Liver (tissue), 9 donors: ENCODE data around the gene ATP2A3. TPM values are rescaled to one million over a fixed set of nuclear protein-coding genes. Genes with fewer than 3 reads are reported as not detected.

Experiments
- DNase-seq: peaks from one replicate; pipeline ENCODE4 v3.0.0-alpha.2; 2017; ENCODE audit warnings: low spot score
- H3K27ac ChIP-seq, 2 donors: one replicate each; pipeline ENCODE4 v1.7.0; 2013; ENCODE audit warnings: inconsistent platforms in 2 of 2, low read length in 2 of 2, control low read depth in 1 of 2, low read depth in 1 of 2, mild to moderate bottlenecking in 1 of 2
- H3K27me3 ChIP-seq, 4 donors: one replicate each; pipeline versions ENCODE4 v1.6.1 to v1.7.0; 2013; ENCODE audit warnings: low read length in 3 of 4, inconsistent platforms in 1 of 4, mild to moderate bottlenecking in 1 of 4, moderate library complexity in 1 of 4; ENCODE audit not compliant: control insufficient read depth in 4 of 4, insufficient read depth in 4 of 4
- H3K36me3 ChIP-seq, 4 donors: one replicate each; pipeline versions ENCODE4 v1.6.1 to v1.7.0; 2013; ENCODE audit warnings: low read length in 3 of 4, mild to moderate bottlenecking in 3 of 4, low read depth in 1 of 4, moderate library complexity in 1 of 4; ENCODE audit not compliant: control insufficient read depth in 4 of 4, insufficient read depth in 3 of 4
- H3K4me1 ChIP-seq, 4 donors: one replicate each; pipeline versions ENCODE4 v1.6.1 to v1.7.0; 2013; ENCODE audit warnings: low read length in 3 of 4, mild to moderate bottlenecking in 3 of 4, moderate library complexity in 1 of 4; ENCODE audit not compliant: control insufficient read depth in 4 of 4, insufficient read depth in 4 of 4
- H3K4me3 ChIP-seq, 3 donors: one replicate each; pipeline versions ENCODE4 v1.6.1 to v1.7.0; 2013; ENCODE audit warnings: low read length in 3 of 3, control low read depth in 1 of 3, low read depth in 1 of 3, mild to moderate bottlenecking in 1 of 3
- H3K9ac ChIP-seq, 2 donors: one replicate each; pipeline ENCODE4 v1.7.0; 2013; ENCODE audit warnings: low read length in 2 of 2, mild to moderate bottlenecking in 2 of 2, moderate library complexity in 2 of 2, control low read depth in 1 of 2, low read depth in 1 of 2
- H3K9me3 ChIP-seq, 4 donors: one replicate each; pipeline versions ENCODE4 v1.6.1 to v1.7.0; 2013; ENCODE audit warnings: low read length in 3 of 4; ENCODE audit not compliant: control insufficient read depth in 4 of 4
- ATF3 ChIP-seq: IDR thresholded peaks from 2 replicates; pipeline ENCODE4 v1.6.1; 2016; ENCODE audit warnings: antibody characterized with exemption
- CTCF ChIP-seq: fragments of 150-350 bp; IDR thresholded peaks from 2 replicates; pipeline ENCODE4 v1.5.1; 2017; ENCODE audit warnings: improper control_type of control experiment, low read depth, low read length; ENCODE audit not compliant: missing input control
- EGR1 ChIP-seq, 2 donors: IDR thresholded peaks; 2 replicates each; pipeline ENCODE4 v1.6.1; 2016 to 2018; ENCODE audit warnings: antibody characterized with exemption in 2 of 2, low read depth in 2 of 2
- FOXA2 ChIP-seq: IDR thresholded peaks from 2 replicates; pipeline ENCODE4 v1.6.1; 2016; ENCODE audit warnings: antibody characterized with exemption
- GABPA ChIP-seq, 2 donors: IDR thresholded peaks in 1 of 2; conservative IDR thresholded peaks in 1 of 2; 2 replicates each; pipeline ENCODE4 v1.6.1; 2016; ENCODE audit warnings: antibody characterized with exemption in 2 of 2, mild to moderate bottlenecking in 1 of 2, moderate library complexity in 1 of 2
- HNF4A ChIP-seq, 2 donors: conservative IDR thresholded peaks; 2 replicates each; pipeline ENCODE4 v1.6.1; 2016; ENCODE audit warnings: antibody characterized with exemption in 2 of 2, mild to moderate bottlenecking in 2 of 2
- HNF4G ChIP-seq: IDR thresholded peaks from 2 replicates; pipeline ENCODE4 v1.6.1; 2016; ENCODE audit warnings: antibody characterized with exemption
- JUND ChIP-seq, 2 donors: IDR thresholded peaks; 2 replicates each; pipeline ENCODE4 v1.6.1; 2016; ENCODE audit warnings: antibody characterized with exemption in 2 of 2
- MAX ChIP-seq: IDR thresholded peaks from 2 replicates; pipeline ENCODE4 v1.6.1; 2016; ENCODE audit warnings: antibody characterized with exemption
- NR2F2 ChIP-seq: IDR thresholded peaks from 2 replicates; pipeline ENCODE4 v1.6.1; 2016; ENCODE audit warnings: antibody characterized with exemption
- RAD21 ChIP-seq, 2 donors: IDR thresholded peaks; 2 replicates each; pipeline ENCODE4 v1.6.1; 2016; ENCODE audit warnings: antibody characterized with exemption in 2 of 2, mild to moderate bottlenecking in 2 of 2
- REST ChIP-seq: IDR thresholded peaks from 2 replicates; pipeline ENCODE4 v1.6.1; 2016; ENCODE audit warnings: antibody characterized with exemption, mild to moderate bottlenecking
- RXRA ChIP-seq, 2 donors: IDR thresholded peaks; 2 replicates each; pipeline ENCODE4 v1.6.1; 2017 to 2018; ENCODE audit warnings: antibody characterized with exemption in 2 of 2, mild to moderate bottlenecking in 1 of 2
- SP1 ChIP-seq: IDR thresholded peaks from 2 replicates; pipeline ENCODE4 v1.6.1; 2018; ENCODE audit warnings: antibody characterized with exemption, mild to moderate bottlenecking
- TAF1 ChIP-seq: conservative IDR thresholded peaks from 2 replicates; pipeline ENCODE4 v1.6.1; 2016; ENCODE audit warnings: antibody characterized with exemption, mild to moderate bottlenecking
- YY1 ChIP-seq: IDR thresholded peaks from 2 replicates; pipeline ENCODE4 v1.6.1; 2016; ENCODE audit warnings: antibody characterized with exemption, mild to moderate bottlenecking
- ZBTB33 ChIP-seq: IDR thresholded peaks from 2 replicates; pipeline ENCODE4 v1.6.1; 2016; ENCODE audit warnings: antibody characterized with exemption
- WGBS: extraction: QIAGEN DNeasy Blood & Tissue Kit; methylation state at CpG from one replicate; pipeline ENCODE4 v1.1.7; 2013; 5-methylcytosine and 5-hydroxymethylcytosine counted together
- polyA plus RNA-seq, 2 donors: library from polyadenylated mRNA; stranded (reverse) in 1 of 2; unstranded in 1 of 2; fragments of 200-250 nt in 1 of 2; fragments of >200 nt in 1 of 2; fragmentation: Nextera tagmentation in 1 of 2; extraction: Ambion mirVana in 1 of 2; gene quantifications; one replicate each; pipeline versions ENCODE4 v1.2.1 to v1.2.3, GENCODE V29; 2013 to 2015
- total RNA-seq, 2 donors: library from RNA; depleted of rRNA; stranded (reverse); fragments of >200 nt; gene quantifications; one replicate each; pipeline ENCODE4 v1.2.3, GENCODE V29; 2014
- donor health status: healthy.
- donor health status: healthy.
- donor health status: healthy.
- donor health status: healthy.
- donor health status: healthy.

ATP2A3 gene
- total and polyA plus RNA-seq, 4 donors, result 1.4 to 17.1 (median 3.2) TPM

- WGBS, result 89% methylated on average over 12 of the region's 12 CpGs
- H3K27ac ChIP-seq, result no peak overlapping the region
- H3K4me1 ChIP-seq, result peaks cover 0 to 12% (median 6%) of the 10 kb centered on the region in 4 donors
- no peak for TF ChIP-seq NR2F2
- TF ChIP-seq MAX, result no peak
- no peak for TF ChIP-seq ZBTB33
- no peak for TF ChIP-seq HNF4A (conservative IDR thresholded peaks at IDR 0.05)
- TF ChIP-seq FOXA2, result no peak
- no peak for TF ChIP-seq JUND (IDR thresholded peaks at IDR 0.05)
- no peak for TF ChIP-seq REST
- no peak for TF ChIP-seq ATF3
- TF ChIP-seq RXRA (IDR thresholded peaks at IDR 0.05), result no peak
- no peaks in the 10 kb centered on the region for H3K36me3 ChIP-seq
- no peak for DNase-seq
- no peak overlapping the region for H3K4me3 ChIP-seq
- peaks cover 0 to 2% (median 0%) of the 10 kb centered on the region in 4 donors for H3K27me3 ChIP-seq
- H3K9ac ChIP-seq, result no peak overlapping the region
- H3K9me3 ChIP-seq, result no peaks in the 10 kb centered on the region
These were observed 80.0 kb downstream of the ATP2A3 start for GRCh38 chr17:3884188-3884587.

GRCh38 chr17:3882276-3882675 lies 82.0 kb downstream of the ATP2A3 start:
- no peaks in the 10 kb centered on the region for H3K36me3 ChIP-seq
- no peak overlapping the region for H3K4me3 ChIP-seq
- peaks cover 0 to 10% (median 5%) of the 10 kb centered on the region in 4 donors for H3K4me1 ChIP-seq
- H3K9me3 ChIP-seq, result no peaks in the 10 kb centered on the region
- DNase-seq, result no peak
- WGBS, result 84% methylated on average over 4 of the region's 4 CpGs
- H3K27ac ChIP-seq, result no peak overlapping the region
- H3K27me3 ChIP-seq, result peaks cover 0 to 2% (median 0%) of the 10 kb centered on the region in 4 donors
- H3K9ac ChIP-seq, result no peak overlapping the region
- no peak for TF ChIP-seq FOXA2
- TF ChIP-seq RXRA (IDR thresholded peaks at IDR 0.05), result no peak
- TF ChIP-seq ATF3, result no peak
- no peak for TF ChIP-seq TAF1
- TF ChIP-seq SP1, result no peak
- TF ChIP-seq EGR1 (IDR thresholded peaks at IDR 0.05; ENCODE audit: low read depth in 2 of 2), result no peak
- TF ChIP-seq YY1, result no peak
- no peak for TF ChIP-seq NR2F2
- TF ChIP-seq ZBTB33, result no peak
- no peak for TF ChIP-seq RAD21 (IDR thresholded peaks at IDR 0.05)
- TF ChIP-seq JUND (IDR thresholded peaks at IDR 0.05), result no peak
- no peak for TF ChIP-seq REST
- no peak for TF ChIP-seq HNF4G
- TF ChIP-seq MAX, result no peak
- TF ChIP-seq CTCF, result no peak
- TF ChIP-seq GABPA (IDR thresholded peaks at IDR 0.05 in 1 of 2, conservative IDR thresholded peaks at IDR 0.05 in 1 of 2), result no peak
- TF ChIP-seq HNF4A (conservative IDR thresholded peaks at IDR 0.05), result no peak
